A549 (cell line): ENCODE data around the gene KRTAP10-7. TPM values are rescaled to one million over a fixed set of nuclear protein-coding genes. Genes with fewer than 3 reads are reported as not detected.
A peak's percentile ranks its signal among the peaks of the same experiment; 100 is the strongest.

ENCODE experiments used
- ATAC-seq, 2 experiments: fragments of 200-7000 bp in 1 of 2; fragments of >200 bp in 1 of 2; cut with Nextera tagmentation in 1 of 2; cut with Tn5 transposase in 1 of 2; 3 replicates each; pipeline versions ENCODE4 v1.8.0 to v1.9.1; 2018 to 2020; ENCODE audit warnings: mild to moderate bottlenecking in 1 of 2, moderate library complexity in 1 of 2
- CTCF ChIA-PET: fragments of 300-600 bp; sonication (Branson Sonifier 250); formaldehyde crosslinking; extraction: SDS; loops from one replicate; lab custom pipeline; 2021; ENCODE audit warnings: antibody characterized with exemption, inconsistent platforms; lab: Yijun Ruan, JAX
- POLR2A ChIA-PET: fragments of 350-600 bp; formaldehyde crosslinking; extraction: SDS; loops from one replicate; lab custom pipeline; 2021; ENCODE audit warnings: antibody characterized with exemption, inconsistent platforms; lab: Yijun Ruan, JAX
- DNase-seq, 2 experiments: peaks; one replicate each; pipeline versions ENCODE4 v3.0.0 to v3.0.0-alpha.2; 2011 to 2016; ENCODE audit warnings: low read depth in 1 of 2, low spot score in 1 of 2
- FAIRE-seq: peaks from 2 replicates; lab custom pipeline; 2011; peaks lifted over from hg19 to GRCh38; lab: Jason Lieb, UNC
- H3K27ac ChIP-seq, 2 experiments: fragments of >200 bp; sonication (Bioruptor Twin); formaldehyde crosslinking; 3 replicates each; pipeline ENCODE4 v1.5.1; 2016 to 2017
- H3K4me1 ChIP-seq: fragments of >200 bp; sonication (Bioruptor Twin); formaldehyde crosslinking; 3 replicates; pipeline ENCODE4 v1.6.1; 2016
- H3K4me2 ChIP-seq: fragments of >200 bp; sonication (Bioruptor Twin); formaldehyde crosslinking; 3 replicates; pipeline ENCODE4 v1.6.1; 2016
- H3K4me3 ChIP-seq: fragments of >200 bp; sonication (Bioruptor Twin); formaldehyde crosslinking; 3 replicates; pipeline ENCODE4 v1.5.1; 2016
- H3K9me3 ChIP-seq: fragments of >200 bp; sonication (Bioruptor Twin); formaldehyde crosslinking; 3 replicates; pipeline ENCODE4 v1.6.1; 2016
- BHLHE40 ChIP-seq: IDR thresholded peaks from 2 replicates; pipeline ENCODE4 v1.6.1; 2012; ENCODE audit warnings: low read depth, low read length, inconsistent platforms
- CBX2 ChIP-seq: fragments of 200-600 bp; sonication (generic); IDR thresholded peaks from 2 replicates; pipeline ENCODE4 v1.6.1; 2016; ENCODE audit warnings: low read depth, mild to moderate bottlenecking, borderline replicate concordance
- EHMT2 ChIP-seq: fragments of 200-600 bp; sonication (generic); IDR thresholded peaks from 2 replicates; pipeline ENCODE4 v1.6.1; 2016; ENCODE audit warnings: antibody characterized with exemption, low read depth, mild to moderate bottlenecking, moderate library complexity
- EP300 ChIP-seq, 2 experiments: fragments of >200 bp; sonication (Bioruptor Twin); formaldehyde crosslinking; IDR thresholded peaks; 2 replicates in 1 of 2; 3 replicates in 1 of 2; pipeline ENCODE4 v1.6.1; 2016 to 2017
- ESRRA ChIP-seq: fragments of 150-350 bp; IDR thresholded peaks from 2 replicates; pipeline ENCODE4 v1.6.1; 2014; ENCODE audit warnings: mild to moderate bottlenecking, low read length, borderline replicate concordance
- FOSL2 ChIP-seq, 2 experiments: fragments of 450-650 bp in 1 of 2; fragments of >200 bp in 1 of 2; sonication (Bioruptor Twin) in 1 of 2; formaldehyde crosslinking; IDR thresholded peaks; 2 replicates each; pipeline versions ENCODE4 v1.5.0 to v1.6.1; 2016 to 2020; ENCODE audit warnings: mild to moderate bottlenecking in 1 of 2, moderate library complexity in 1 of 2
- FOXS1 ChIP-seq: fragments of 250-450 bp; sonication (Bioruptor Pico); IDR thresholded peaks from 2 replicates; pipeline ENCODE4 v1.5.0; 2020; ENCODE audit warnings: mild to moderate bottlenecking, moderate library complexity
- HDAC2 ChIP-seq: fragments of 200-600 bp; sonication (generic); IDR thresholded peaks from 2 replicates; pipeline ENCODE4 v1.6.1; 2016
- HOXA7 ChIP-seq: fragments of 250-450 bp; sonication (Bioruptor Pico); IDR thresholded peaks from 2 replicates; pipeline ENCODE4 v1.5.0; 2020; ENCODE audit warnings: mild to moderate bottlenecking, moderate library complexity
- HOXB13 ChIP-seq: fragments of 250-450 bp; sonication (Bioruptor Pico); IDR thresholded peaks from 2 replicates; pipeline ENCODE4 v1.5.0; 2020; ENCODE audit warnings: low read depth, mild to moderate bottlenecking, moderate library complexity
- JUNB ChIP-seq: fragments of >200 bp; sonication (Bioruptor Twin); formaldehyde crosslinking; IDR thresholded peaks from 2 replicates; pipeline ENCODE4 v1.6.1; 2016
- PHF8 ChIP-seq: fragments of 200-600 bp; sonication (generic); IDR thresholded peaks from 2 replicates; pipeline ENCODE4 v1.6.1; 2016; ENCODE audit warnings: low read depth, mild to moderate bottlenecking, antibody characterized with exemption, moderate library complexity, borderline replicate concordance
- POLR2A ChIP-seq: IDR thresholded peaks from 2 replicates; pipeline ENCODE4 v1.6.1; 2012; ENCODE audit warnings: mild to moderate bottlenecking, low read length
- RAD21 ChIP-seq, 2 experiments: fragments of >200 bp in 1 of 2; sonication (Bioruptor Twin) in 1 of 2; formaldehyde crosslinking in 1 of 2; IDR thresholded peaks in 1 of 2; conservative IDR thresholded peaks in 1 of 2; 2 replicates in 1 of 2; 3 replicates in 1 of 2; pipeline ENCODE4 v1.6.1; 2012 to 2018; ENCODE audit warnings: inconsistent platforms in 1 of 2
- RCOR1 ChIP-seq: fragments of 150-350 bp; IDR thresholded peaks from 2 replicates; pipeline ENCODE4 v1.6.1; 2014; ENCODE audit warnings: antibody characterized with exemption, low read length, low read depth
- RNF2 ChIP-seq: fragments of 200-600 bp; sonication (generic); IDR thresholded peaks from 2 replicates; pipeline ENCODE4 v1.6.1; 2016; ENCODE audit warnings: low read depth, mild to moderate bottlenecking, antibody characterized with exemption, moderate library complexity, borderline replicate concordance
- ZNF302 ChIP-seq: fragments of 250-450 bp; sonication (Bioruptor Pico); IDR thresholded peaks from 2 replicates; pipeline ENCODE4 v1.9.0; 2021; ENCODE audit warnings: inconsistent platforms, mild to moderate bottlenecking, moderate library complexity
- WGBS: methylation state at CpG from one replicate; pipeline ENCODE4 v1.1.6; 2017; ENCODE audit errors: missing lambda C conversion rate; 5-methylcytosine and 5-hydroxymethylcytosine counted together
- polyA plus RNA-seq, 4 experiments: library from polyadenylated mRNA; depleted of rRNA in 3 of 4; stranded (reverse); fragments of >200 nt; fragmentation: RNase III in 1 of 4; extraction: RNeasy Plus Mini Kit Qiagen cat#74134 plus additional on column Dnase treatment in 1 of 4; gene quantifications; 2 replicates in 3 of 4; 3 replicates in 1 of 4; pipeline ENCODE4 v1.2.3, GENCODE V29; 2011 to 2017
- TF ChIP-seq, protein P1 (sequence below): fragments of 250-450 bp; sonication (Bioruptor Pico); IDR thresholded peaks from 2 replicates; pipeline ENCODE4 v1.5.0; 2021; ENCODE audit warnings: mild to moderate bottlenecking, moderate library complexity, borderline replicate concordance
- TF ChIP-seq, protein P2 (sequence below): fragments of >200 bp; sonication (Bioruptor Twin); formaldehyde crosslinking; IDR thresholded peaks from 2 replicates; pipeline ENCODE4 v1.6.1; 2016
- TF ChIP-seq, protein P3 (sequence below): fragments of 200-600 bp; sonication (generic); IDR thresholded peaks from 2 replicates; pipeline ENCODE4 v1.6.1; 2016; ENCODE audit warnings: antibody characterized with exemption, mild to moderate bottlenecking, moderate library complexity
- TF ChIP-seq, protein P4 (sequence below): fragments of 450-650 bp; IDR thresholded peaks from 2 replicates; pipeline ENCODE4 v1.6.1; 2014; ENCODE audit warnings: antibody characterized with exemption
- TF ChIP-seq, protein P5 (sequence below): fragments of >200 bp; sonication (Bioruptor Twin); formaldehyde crosslinking; IDR thresholded peaks from 3 replicates; pipeline ENCODE4 v1.5.1; 2016
- TF ChIP-seq, protein P6 (sequence below): IDR thresholded peaks from 2 replicates; pipeline ENCODE4 v1.6.1; 2012; ENCODE audit warnings: low read depth, borderline replicate concordance

The KRTAP10-7 gene
- polyA plus RNA-seq, 2 of the 4 experiments (the other 2 are of a cell fraction) = not detected

DNA sequence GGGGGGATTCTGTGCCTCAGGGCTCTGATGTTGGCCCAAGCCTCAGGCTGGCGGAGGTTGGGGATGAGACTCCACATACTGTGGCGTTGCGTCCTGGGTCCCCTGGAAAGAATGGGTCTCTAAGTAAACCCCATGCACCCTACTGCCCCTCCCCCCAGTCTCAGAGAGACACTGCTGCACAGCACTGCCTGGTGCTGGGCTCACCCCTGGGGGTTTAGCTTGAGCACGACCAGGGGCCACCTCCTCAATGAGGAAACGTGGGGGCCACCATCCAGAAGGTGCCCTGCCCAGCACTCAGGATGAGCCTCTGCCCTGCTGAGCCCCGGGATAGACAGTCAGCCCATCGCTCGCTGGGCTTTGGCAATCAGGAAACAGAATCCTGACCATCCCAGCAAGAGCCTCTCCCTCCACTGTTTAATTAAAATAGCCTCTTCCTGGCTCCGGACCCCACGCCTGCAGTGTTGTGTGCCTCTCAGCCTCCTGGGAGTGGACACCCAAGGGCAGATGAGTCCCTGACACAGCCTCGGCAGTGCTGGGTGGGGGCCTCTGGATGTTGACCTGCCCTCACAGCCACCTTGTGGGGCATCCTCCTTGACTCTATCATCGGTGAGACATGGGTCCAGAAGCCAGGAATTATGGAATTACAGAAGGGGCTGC is 30.4 kb upstream of the KRTAP10-7 start:
- Histone ChIP-seq H3K4me3 (no peak overlapping the region), H3K4me2 (no peak overlapping the region), H3K4me1 (no peaks in the 10 kb centered on the region), H3K9me3 (peaks cover 7% of the 10 kb centered on the region), H3K27ac (no peak overlapping the region)
- CTCF ChIA-PET = interaction anchor here (0.9 kb wide), 1 partner anchor 10 kb away, joined by 3 read pairs; the partner anchor contains the start of gene KRTAP10-5
- FAIRE-seq = no peak
- no peak for DNase-seq
- ATAC-seq = no peak
- POLR2A ChIA-PET = no interaction called here
- 30% methylated on average over 6 of the region's 12 CpGs for WGBS
- TF ChIP-seq RNF2 (no peak), EHMT2 (no peak), FOXS1 (CRISPR knock-in tag) (no peak), ZNF302 (CRISPR knock-in tag) (no peak), HOXA7 (CRISPR knock-in tag) (no peak)
- TF ChIP-seq, protein P1, sequence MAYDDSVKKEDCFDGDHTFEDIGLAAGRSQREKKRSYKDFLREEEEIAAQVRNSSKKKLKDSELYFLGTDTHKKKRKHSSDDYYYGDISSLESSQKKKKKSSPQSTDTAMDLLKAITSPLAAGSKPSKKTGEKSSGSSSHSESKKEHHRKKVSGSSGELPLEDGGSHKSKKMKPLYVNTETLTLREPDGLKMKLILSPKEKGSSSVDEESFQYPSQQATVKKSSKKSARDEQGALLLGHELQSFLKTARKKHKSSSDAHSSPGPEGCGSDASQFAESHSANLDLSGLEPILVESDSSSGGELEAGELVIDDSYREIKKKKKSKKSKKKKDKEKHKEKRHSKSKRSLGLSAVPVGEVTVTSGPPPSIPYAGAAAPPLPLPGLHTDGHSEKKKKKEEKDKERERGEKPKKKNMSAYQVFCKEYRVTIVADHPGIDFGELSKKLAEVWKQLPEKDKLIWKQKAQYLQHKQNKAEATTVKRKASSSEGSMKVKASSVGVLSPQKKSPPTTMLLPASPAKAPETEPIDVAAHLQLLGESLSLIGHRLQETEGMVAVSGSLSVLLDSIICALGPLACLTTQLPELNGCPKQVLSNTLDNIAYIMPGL = no peak
- TF ChIP-seq, protein P2, sequence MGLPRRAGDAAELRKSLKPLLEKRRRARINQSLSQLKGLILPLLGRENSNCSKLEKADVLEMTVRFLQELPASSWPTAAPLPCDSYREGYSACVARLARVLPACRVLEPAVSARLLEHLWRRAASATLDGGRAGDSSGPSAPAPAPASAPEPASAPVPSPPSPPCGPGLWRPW = no peak
- TF ChIP-seq, protein P3, sequence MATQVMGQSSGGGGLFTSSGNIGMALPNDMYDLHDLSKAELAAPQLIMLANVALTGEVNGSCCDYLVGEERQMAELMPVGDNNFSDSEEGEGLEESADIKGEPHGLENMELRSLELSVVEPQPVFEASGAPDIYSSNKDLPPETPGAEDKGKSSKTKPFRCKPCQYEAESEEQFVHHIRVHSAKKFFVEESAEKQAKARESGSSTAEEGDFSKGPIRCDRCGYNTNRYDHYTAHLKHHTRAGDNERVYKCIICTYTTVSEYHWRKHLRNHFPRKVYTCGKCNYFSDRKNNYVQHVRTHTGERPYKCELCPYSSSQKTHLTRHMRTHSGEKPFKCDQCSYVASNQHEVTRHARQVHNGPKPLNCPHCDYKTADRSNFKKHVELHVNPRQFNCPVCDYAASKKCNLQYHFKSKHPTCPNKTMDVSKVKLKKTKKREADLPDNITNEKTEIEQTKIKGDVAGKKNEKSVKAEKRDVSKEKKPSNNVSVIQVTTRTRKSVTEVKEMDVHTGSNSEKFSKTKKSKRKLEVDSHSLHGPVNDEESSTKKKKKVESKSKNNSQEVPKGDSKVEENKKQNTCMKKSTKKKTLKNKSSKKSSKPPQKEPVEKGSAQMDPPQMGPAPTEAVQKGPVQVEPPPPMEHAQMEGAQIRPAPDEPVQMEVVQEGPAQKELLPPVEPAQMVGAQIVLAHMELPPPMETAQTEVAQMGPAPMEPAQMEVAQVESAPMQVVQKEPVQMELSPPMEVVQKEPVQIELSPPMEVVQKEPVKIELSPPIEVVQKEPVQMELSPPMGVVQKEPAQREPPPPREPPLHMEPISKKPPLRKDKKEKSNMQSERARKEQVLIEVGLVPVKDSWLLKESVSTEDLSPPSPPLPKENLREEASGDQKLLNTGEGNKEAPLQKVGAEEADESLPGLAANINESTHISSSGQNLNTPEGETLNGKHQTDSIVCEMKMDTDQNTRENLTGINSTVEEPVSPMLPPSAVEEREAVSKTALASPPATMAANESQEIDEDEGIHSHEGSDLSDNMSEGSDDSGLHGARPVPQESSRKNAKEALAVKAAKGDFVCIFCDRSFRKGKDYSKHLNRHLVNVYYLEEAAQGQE = no peak

DNA sequence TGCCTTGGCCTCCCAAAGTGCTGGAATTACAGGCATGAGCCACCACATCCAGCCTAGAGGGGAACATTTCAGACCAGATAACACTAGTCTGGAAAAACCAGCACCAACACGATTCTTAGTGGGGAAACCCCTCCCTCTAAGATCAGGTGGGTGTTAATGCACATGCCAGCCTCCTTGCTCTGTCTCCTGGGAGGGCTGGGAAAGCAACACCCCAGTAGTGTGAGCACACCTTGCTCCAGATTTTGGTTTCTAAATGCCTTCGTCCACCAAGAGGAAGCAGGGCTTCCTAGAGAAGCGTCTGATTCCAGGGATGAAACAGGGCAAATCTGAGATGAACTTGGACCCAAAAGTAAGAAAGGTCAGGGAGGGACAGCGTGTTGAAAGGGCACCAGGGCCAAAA is 29.1 kb upstream of the KRTAP10-7 start:
- CTCF ChIA-PET = no interaction called here
- FAIRE-seq (no peak), ATAC-seq (no peak)

DNA sequence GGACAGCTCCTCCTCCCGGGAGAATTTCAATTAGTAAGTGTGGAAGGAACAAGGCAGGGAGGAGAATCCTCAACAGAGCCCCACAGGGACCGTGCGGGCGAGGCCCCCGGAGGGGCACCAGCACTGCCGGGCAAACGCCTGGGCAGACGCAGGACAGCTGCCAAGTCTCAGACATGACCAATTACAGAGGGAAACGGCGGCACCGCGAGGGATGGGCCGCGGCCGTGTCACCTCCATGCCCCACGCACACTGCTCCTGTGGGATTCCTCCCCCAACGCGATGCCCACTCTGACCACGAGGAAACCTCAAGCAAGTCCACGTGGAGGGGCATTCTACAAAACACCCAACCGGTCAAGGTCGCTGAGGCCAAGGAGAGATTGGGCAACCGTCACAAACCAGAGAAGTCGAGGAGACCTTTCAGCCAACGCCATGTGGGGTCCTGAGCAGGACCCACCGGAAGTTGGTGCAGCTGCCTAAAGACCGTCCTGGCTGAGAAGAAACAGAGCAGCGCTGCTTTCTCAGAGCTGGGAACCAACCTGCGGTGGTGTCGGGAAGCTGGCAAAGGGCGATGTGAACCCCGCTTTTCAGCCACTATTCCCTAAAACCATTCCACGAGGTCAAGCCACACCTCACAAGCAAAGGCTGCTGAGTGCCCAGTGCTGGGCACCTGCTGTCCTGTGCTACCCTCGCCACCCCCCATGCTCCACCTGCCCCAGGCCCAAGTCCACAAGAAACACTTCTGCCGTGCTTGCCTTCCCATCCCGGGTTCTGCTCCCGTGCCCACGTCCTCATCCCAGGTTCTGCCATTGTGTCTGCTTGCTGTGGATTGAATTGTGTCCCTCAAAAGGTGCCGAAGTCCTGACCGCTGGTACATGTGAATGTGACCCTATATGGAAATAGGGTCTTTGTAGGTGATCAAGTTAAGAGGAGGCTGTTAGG is 28.3 kb upstream of the KRTAP10-7 start:
- no peaks in the 10 kb centered on the region for H3K4me1 ChIP-seq
- ChIA-PET POLR2A (no interaction called here), CTCF (no interaction called here)
- ATAC-seq = no peak
- no peak overlapping the region for H3K4me3 ChIP-seq
- peaks cover 12% of the 10 kb centered on the region for H3K9me3 ChIP-seq
- FAIRE-seq = no peak
- H3K4me2 ChIP-seq = no peak overlapping the region
- no peak overlapping the region for H3K27ac ChIP-seq
- 79% methylated on average over 28 of the region's 40 CpGs for WGBS
- no peak for DNase-seq
- TF ChIP-seq HDAC2 = no peak
- TF ChIP-seq POLR2A = no peak
- TF ChIP-seq PHF8 = no peak
- TF ChIP-seq RAD21 (conservative IDR thresholded peaks at IDR 0.05 in 1 of 2, IDR thresholded peaks at IDR 0.05 in 1 of 2) = no peak
- no peak for TF ChIP-seq FOXS1 (CRISPR knock-in tag)
- TF ChIP-seq, protein P4, sequence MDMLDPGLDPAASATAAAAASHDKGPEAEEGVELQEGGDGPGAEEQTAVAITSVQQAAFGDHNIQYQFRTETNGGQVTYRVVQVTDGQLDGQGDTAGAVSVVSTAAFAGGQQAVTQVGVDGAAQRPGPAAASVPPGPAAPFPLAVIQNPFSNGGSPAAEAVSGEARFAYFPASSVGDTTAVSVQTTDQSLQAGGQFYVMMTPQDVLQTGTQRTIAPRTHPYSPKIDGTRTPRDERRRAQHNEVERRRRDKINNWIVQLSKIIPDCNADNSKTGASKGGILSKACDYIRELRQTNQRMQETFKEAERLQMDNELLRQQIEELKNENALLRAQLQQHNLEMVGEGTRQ = no peak
- TF ChIP-seq RCOR1 = no peak
- TF ChIP-seq EP300 (IDR thresholded peaks at IDR 0.05) = no peak
- TF ChIP-seq JUNB = no peak
- TF ChIP-seq, protein P5, sequence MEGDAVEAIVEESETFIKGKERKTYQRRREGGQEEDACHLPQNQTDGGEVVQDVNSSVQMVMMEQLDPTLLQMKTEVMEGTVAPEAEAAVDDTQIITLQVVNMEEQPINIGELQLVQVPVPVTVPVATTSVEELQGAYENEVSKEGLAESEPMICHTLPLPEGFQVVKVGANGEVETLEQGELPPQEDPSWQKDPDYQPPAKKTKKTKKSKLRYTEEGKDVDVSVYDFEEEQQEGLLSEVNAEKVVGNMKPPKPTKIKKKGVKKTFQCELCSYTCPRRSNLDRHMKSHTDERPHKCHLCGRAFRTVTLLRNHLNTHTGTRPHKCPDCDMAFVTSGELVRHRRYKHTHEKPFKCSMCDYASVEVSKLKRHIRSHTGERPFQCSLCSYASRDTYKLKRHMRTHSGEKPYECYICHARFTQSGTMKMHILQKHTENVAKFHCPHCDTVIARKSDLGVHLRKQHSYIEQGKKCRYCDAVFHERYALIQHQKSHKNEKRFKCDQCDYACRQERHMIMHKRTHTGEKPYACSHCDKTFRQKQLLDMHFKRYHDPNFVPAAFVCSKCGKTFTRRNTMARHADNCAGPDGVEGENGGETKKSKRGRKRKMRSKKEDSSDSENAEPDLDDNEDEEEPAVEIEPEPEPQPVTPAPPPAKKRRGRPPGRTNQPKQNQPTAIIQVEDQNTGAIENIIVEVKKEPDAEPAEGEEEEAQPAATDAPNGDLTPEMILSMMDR = no peak
- no peak for TF ChIP-seq ESRRA
- no peak for TF ChIP-seq HOXB13 (CRISPR knock-in tag)
- TF ChIP-seq, protein P6, sequence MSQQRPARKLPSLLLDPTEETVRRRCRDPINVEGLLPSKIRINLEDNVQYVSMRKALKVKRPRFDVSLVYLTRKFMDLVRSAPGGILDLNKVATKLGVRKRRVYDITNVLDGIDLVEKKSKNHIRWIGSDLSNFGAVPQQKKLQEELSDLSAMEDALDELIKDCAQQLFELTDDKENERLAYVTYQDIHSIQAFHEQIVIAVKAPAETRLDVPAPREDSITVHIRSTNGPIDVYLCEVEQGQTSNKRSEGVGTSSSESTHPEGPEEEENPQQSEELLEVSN = no peak
- no peak for TF ChIP-seq BHLHE40

More for the DNA sequence above, 29.1 kb upstream of the KRTAP10-7 start:
- WGBS = 15% methylated on average over 4 of the region's 4 CpGs
- H3K27ac ChIP-seq = no peak overlapping the region
- H3K9me3 ChIP-seq = peaks cover 7% of the 10 kb centered on the region
- DNase-seq = peak in 1 of 2 experiments; percentile 12
- no peak overlapping the region for H3K4me2 ChIP-seq
- POLR2A ChIA-PET = no interaction called here
- TF ChIP-seq CBX2 (no peak), FOSL2 (IDR thresholded peaks at IDR 0.05) (no peak), FOSL2 (CRISPR knock-in tag; IDR thresholded peaks at IDR 0.05) (no peak)
- H3K4me1 ChIP-seq = no peaks in the 10 kb centered on the region
- no peak overlapping the region for H3K4me3 ChIP-seq
